GM12892 (cell line): ENCODE data around the gene PPP1R14C.

Experiments
- POLR2A ChIP-seq: IDR thresholded peaks from 2 replicates; pipeline ENCODE4 v1.6.1; 2011; ENCODE audit warnings: low read depth, low read length, control low read depth
- POLR2AphosphoS5 ChIP-seq: IDR thresholded peaks from 2 replicates; pipeline ENCODE4 v1.6.1; 2011; ENCODE audit warnings: low read depth, low read length, control low read depth

GRCh38 chr6:150202934-150203333 is 60.1 kb downstream of the PPP1R14C start:
- TF ChIP-seq POLR2A (no peak), POLR2AphosphoS5 (no peak)
